Trophoblast cell (in vitro differentiated cells and primary cell): ENCODE measurements around the gene CTXND1.

Experiments used
- DNase-seq, 2 donors: peaks; one replicate each; pipeline ENCODE4 v3.0.0-alpha.2; 2016
- H2AFZ ChIP-seq: 2 replicates; pipeline ENCODE4 v1.6.1; 2013; ENCODE audit warnings: low read length, moderate library complexity, mild to moderate bottlenecking; ENCODE audit not compliant: insufficient read depth, poor library complexity
- H2AK5ac ChIP-seq: 2 replicates; pipeline ENCODE4 v1.6.1; 2013; ENCODE audit warnings: mild to moderate bottlenecking, low read length
- H2BK120ac ChIP-seq: 2 replicates; pipeline ENCODE4 v1.6.1; 2013; ENCODE audit warnings: low read length, mild to moderate bottlenecking, moderate library complexity; ENCODE audit not compliant: insufficient read depth, poor library complexity
- H2BK12ac ChIP-seq: 2 replicates; pipeline ENCODE4 v1.6.1; 2013; ENCODE audit warnings: mild to moderate bottlenecking, low read length, moderate library complexity
- H2BK5ac ChIP-seq: 2 replicates; pipeline ENCODE4 v1.6.1; 2013; ENCODE audit warnings: low read length, low read depth, moderate library complexity, mild to moderate bottlenecking; ENCODE audit not compliant: poor library complexity
- H3K14ac ChIP-seq: 2 replicates; pipeline ENCODE4 v1.6.1; 2013; ENCODE audit warnings: mild to moderate bottlenecking, low read length
- H3K18ac ChIP-seq: 2 replicates; pipeline ENCODE4 v1.6.1; 2013; ENCODE audit warnings: mild to moderate bottlenecking, low read length
- H3K23ac ChIP-seq: 2 replicates; pipeline ENCODE4 v1.6.1; 2013; ENCODE audit warnings: low read length
- H3K27ac ChIP-seq: 2 replicates; pipeline ENCODE4 v1.5.1; 2013; ENCODE audit warnings: low read depth, mild to moderate bottlenecking, inconsistent platforms, low read length, moderate library complexity
- H3K27me3 ChIP-seq: 2 replicates; pipeline ENCODE4 v1.6.1; 2013; ENCODE audit warnings: inconsistent platforms, mild to moderate bottlenecking, low read length, moderate library complexity; ENCODE audit not compliant: insufficient read depth
- H3K36me3 ChIP-seq, 2 experiments: 1 replicate in 1 of 2; 2 replicates in 1 of 2; pipeline ENCODE4 v1.6.1; 2013; ENCODE audit warnings: low read length in 2 of 2, mild to moderate bottlenecking in 2 of 2, moderate library complexity in 1 of 2; ENCODE audit not compliant: insufficient read depth in 2 of 2, control insufficient read depth in 1 of 2
- H3K4ac ChIP-seq: 2 replicates; pipeline ENCODE4 v1.6.1; 2013; ENCODE audit warnings: low read depth, mild to moderate bottlenecking, low read length, moderate library complexity
- H3K4me1 ChIP-seq, 2 experiments: 1 replicate in 1 of 2; 2 replicates in 1 of 2; pipeline ENCODE4 v1.6.1; 2013; ENCODE audit warnings: low read length in 2 of 2, mild to moderate bottlenecking in 2 of 2, moderate library complexity in 1 of 2; ENCODE audit not compliant: insufficient read depth in 2 of 2, control insufficient read depth in 1 of 2
- H3K4me2 ChIP-seq: 2 replicates; pipeline ENCODE4 v1.6.1; 2013; ENCODE audit warnings: inconsistent platforms, mild to moderate bottlenecking, low read length, moderate library complexity
- H3K4me3 ChIP-seq: 2 replicates; pipeline ENCODE4 v1.5.1; 2013; ENCODE audit warnings: mild to moderate bottlenecking, low read depth, low read length, inconsistent platforms
- H3K79me1 ChIP-seq: one replicate; pipeline ENCODE4 v1.6.1; 2013; ENCODE audit warnings: low read length
- H3K79me2 ChIP-seq: 2 replicates; pipeline ENCODE4 v1.6.1; 2013; ENCODE audit warnings: low read length, mild to moderate bottlenecking; ENCODE audit not compliant: control insufficient read depth, insufficient read depth, poor library complexity
- H3K9ac ChIP-seq: 2 replicates; pipeline ENCODE4 v1.6.1; 2013; ENCODE audit warnings: mild to moderate bottlenecking, low read length
- H3K9me3 ChIP-seq: 2 replicates; pipeline ENCODE4 v1.6.1; 2013; ENCODE audit warnings: low read depth, mild to moderate bottlenecking, control low read depth, inconsistent platforms, low read length; ENCODE audit not compliant: insufficient read depth
- H4K12ac ChIP-seq: 2 replicates; pipeline ENCODE4 v1.6.1; 2013; ENCODE audit warnings: low read depth, mild to moderate bottlenecking, low read length, moderate library complexity
- H4K8ac ChIP-seq: 2 replicates; pipeline ENCODE4 v1.6.1; 2013; ENCODE audit warnings: low read depth, mild to moderate bottlenecking, low read length, moderate library complexity
- H4K91ac ChIP-seq: one replicate; pipeline ENCODE4 v1.6.1; 2013; ENCODE audit warnings: low read depth, mild to moderate bottlenecking, low read length, moderate library complexity
- WGBS: extraction: QIAGEN DNeasy Blood & Tissue Kit; methylation state at CpG from one replicate; pipeline ENCODE4 v1.1.7; 2013; ENCODE audit warnings: missing lambda C conversion rate; ENCODE audit not compliant: insufficient read length, insufficient coverage; ENCODE audit errors: extremely low coverage; 5-methylcytosine and 5-hydroxymethylcytosine counted together

Gene CTXND1

GRCh38 chr15:80285379-80285778 is 33.4 kb upstream of the CTXND1 start:
- DNase-seq = no peak
- Histone ChIP-seq H3K9me3 (peaks cover 4% of the 10 kb centered on the region), H2BK5ac (no peak overlapping the region), H3K9ac (no peak overlapping the region), H3K4me3 (no peak overlapping the region), H3K4me1 (no peaks in the 10 kb centered on the region), H3K27ac (no peak overlapping the region), H4K12ac (no peak overlapping the region), H3K4me2 (no peak overlapping the region), H3K4ac (no peak overlapping the region), H2BK12ac (no peak overlapping the region), H3K14ac (no peak overlapping the region), H2AK5ac (no peak overlapping the region), H3K27me3 (no peaks in the 10 kb centered on the region), H3K36me3 (no peaks in the 10 kb centered on the region), H2AFZ (no peak overlapping the region), H3K79me2 (no peaks in the 10 kb centered on the region), H4K91ac (no peak overlapping the region), H3K23ac (no peak overlapping the region), H3K79me1 (no peaks in the 10 kb centered on the region), H3K18ac (no peak overlapping the region), H4K8ac (no peak overlapping the region), H2BK120ac (no peak overlapping the region)
- no CpG with 5 or more reads among the region's 8 CpGs for WGBS

- DNase-seq = no peak
- H3K27me3 ChIP-seq = no peaks in the 10 kb centered on the region
- no peak overlapping the region for H3K14ac ChIP-seq
- H2BK120ac ChIP-seq = no peak overlapping the region
- H3K27ac ChIP-seq = no peak overlapping the region
- H3K4ac ChIP-seq = no peak overlapping the region
- no peaks in the 10 kb centered on the region for H3K4me1 ChIP-seq
- H2AFZ ChIP-seq = no peak overlapping the region
- H3K9me3 ChIP-seq = peaks cover 4% of the 10 kb centered on the region
- no CpG with 5 or more reads among the region's 3 CpGs for WGBS
- H4K12ac ChIP-seq = no peak overlapping the region
- H4K91ac ChIP-seq = no peak overlapping the region
- no peak overlapping the region for H2BK12ac ChIP-seq
- no peaks in the 10 kb centered on the region for H3K79me1 ChIP-seq
- no peak overlapping the region for H2AK5ac ChIP-seq
- no peak overlapping the region for H2BK5ac ChIP-seq
- no peaks in the 10 kb centered on the region for H3K79me2 ChIP-seq
- H3K36me3 ChIP-seq = no peaks in the 10 kb centered on the region
- H3K9ac ChIP-seq = no peak overlapping the region
- H3K18ac ChIP-seq = no peak overlapping the region
- no peak overlapping the region for H3K4me2 ChIP-seq
- no peak overlapping the region for H3K23ac ChIP-seq
- H4K8ac ChIP-seq = no peak overlapping the region
- no peak overlapping the region for H3K4me3 ChIP-seq
These were observed 31.5 kb upstream of the CTXND1 start for GRCh38 chr15:80283531-80283930.

- Histone ChIP-seq H4K12ac (no peak overlapping the region), H3K4me3 (no peak overlapping the region), H3K27me3 (no peaks in the 10 kb centered on the region), H3K18ac (no peak overlapping the region), H3K4me2 (no peak overlapping the region), H2BK120ac (no peak overlapping the region), H3K79me2 (no peaks in the 10 kb centered on the region), H2BK12ac (no peak overlapping the region), H3K4ac (no peak overlapping the region), H3K36me3 (no peaks in the 10 kb centered on the region), H2AFZ (no peak overlapping the region), H3K79me1 (no peaks in the 10 kb centered on the region), H2AK5ac (no peak overlapping the region), H3K14ac (no peak overlapping the region), H4K91ac (no peak overlapping the region), H3K9ac (no peak overlapping the region), H4K8ac (no peak overlapping the region), H2BK5ac (no peak overlapping the region), H3K23ac (no peak overlapping the region), H3K27ac (no peak overlapping the region), H3K4me1 (no peaks in the 10 kb centered on the region), H3K9me3 (peaks cover 1% of the 10 kb centered on the region)
- WGBS = no CpG with 5 or more reads among the region's 6 CpGs
- DNase-seq = no peak
These were observed 25.1 kb upstream of the CTXND1 start for GRCh38 chr15:80277147-80277546.

- H3K36me3 ChIP-seq = no peaks in the 10 kb centered on the region
- H3K9ac ChIP-seq = no peak overlapping the region
- H3K4ac ChIP-seq = no peak overlapping the region
- H3K9me3 ChIP-seq = no peaks in the 10 kb centered on the region
- H2BK12ac ChIP-seq = no peak overlapping the region
- H2BK120ac ChIP-seq = no peak overlapping the region
- no peak overlapping the region for H3K14ac ChIP-seq
- no peak overlapping the region for H2AK5ac ChIP-seq
- no peak overlapping the region for H4K91ac ChIP-seq
- no peak overlapping the region for H2AFZ ChIP-seq
- H3K18ac ChIP-seq = no peak overlapping the region
- no peaks in the 10 kb centered on the region for H3K79me2 ChIP-seq
- H3K27ac ChIP-seq = no peak overlapping the region
- no peak overlapping the region for H2BK5ac ChIP-seq
- H3K79me1 ChIP-seq = no peaks in the 10 kb centered on the region
- H3K4me1 ChIP-seq = no peaks in the 10 kb centered on the region
- no peak for DNase-seq
- H3K4me3 ChIP-seq = no peak overlapping the region
- H3K23ac ChIP-seq = no peak overlapping the region
- H4K12ac ChIP-seq = no peak overlapping the region
- no peak overlapping the region for H3K4me2 ChIP-seq
- WGBS = no CpG with 5 or more reads among the region's 3 CpGs
- no peaks in the 10 kb centered on the region for H3K27me3 ChIP-seq
- no peak overlapping the region for H4K8ac ChIP-seq
These were observed 23.9 kb upstream of the CTXND1 start for GRCh38 chr15:80275961-80276360.
